Tracheal epithelial cell (primary cell): ENCODE data around the gene OR2B3. TPM values are rescaled to one million over a fixed set of nuclear protein-coding genes. Genes with fewer than 3 reads are reported as not detected.

ENCODE experiments used
- total RNA-seq: library from RNA; depleted of rRNA; stranded (reverse); fragments of >200 nt; gene quantifications from 2 replicates; pipeline ENCODE4 v1.2.1, GENCODE V29; 2014

OR2B3 gene
- not detected in 2 replicates for total RNA-seq

GRCh38 chr6:29087213-29087612, at the start of gene OR2B3:
Gene OR2B3 (minus strand): TSS chr6:29087313. CDS start chr6:29087248, 65 bp downstream.

GRCh38 chr6:29107758-29108157, 20.6 kb upstream of the OR2B3 start, which contains the start of gene OR2J3:
Gene OR2J3 (plus strand): TSS chr6:29108058. CDS start chr6:29111891, 3,833 bp downstream.

GRCh38 chr6:29099190-29099589, 12.1 kb upstream of the OR2B3 start, which contains the start of gene OR2J1:
Gene OR2J1 (plus strand): TSS chr6:29099490. CDS start chr6:29100943, 1,453 bp downstream.

GRCh38 chr6:29045075-29045474, 42.0 kb downstream of the OR2B3 start, which contains the start of gene OR2W1:
Gene OR2W1 (minus strand): TSS chr6:29045175. CDS start chr6:29045175, 0 bp downstream.

Other genes with a start within 250 kb of the OR2B3 start
- gene TRIM27, start 163.3 kb downstream of the OR2B3 start, total RNA-seq = 37.1 and 45.3 TPM in 2 replicates
- 0.96 and 2.1 TPM in 2 replicates for gene ZNF311, start 82.0 kb downstream of the OR2B3 start, total RNA-seq
- gene OR2W1, start 42.1 kb downstream of the OR2B3 start, total RNA-seq = not detected in 2 replicates
- gene OR2J1, start 12.2 kb upstream of the OR2B3 start, total RNA-seq = not detected in 2 replicates
- gene OR2J3, start 20.7 kb upstream of the OR2B3 start, total RNA-seq = not detected in 2 replicates
- not detected in 2 replicates for gene OR2J2, start 83.6 kb upstream of the OR2B3 start, total RNA-seq
- not detected in 2 replicates for gene OR14J1, start 214.4 kb upstream of the OR2B3 start, total RNA-seq